Smooth muscle cell (in vitro differentiated cells): Measurements from ENCODE around the gene CDCA5. TPM values are rescaled to one million over a fixed set of nuclear protein-coding genes. Genes with fewer than 3 reads are reported as not detected.

Experiments used
- DNase-seq: peaks from one replicate; lab custom pipeline; 2025; ENCODE audit not compliant: unreplicated experiment; lab: John Stamatoyannopoulos, UW
- H2AFZ ChIP-seq: fragments of 200-600 bp; sonication (generic); 2 replicates; pipeline ENCODE4 v1.6.0; 2016; ENCODE audit warnings: antibody characterized with exemption, low read depth, mild to moderate bottlenecking
- H3F3A ChIP-seq: fragments of 200-600 bp; sonication (generic); 2 replicates; pipeline ENCODE4 v1.6.0; 2017; ENCODE audit warnings: antibody characterized with exemption, low read depth
- H3K27ac ChIP-seq: fragments of 200-600 bp; sonication (generic); 2 replicates; pipeline ENCODE4 v1.5.1; 2016; ENCODE audit warnings: low read depth, mild to moderate bottlenecking
- H3K27me3 ChIP-seq: fragments of 200-600 bp; sonication (generic); 2 replicates; pipeline ENCODE4 v1.6.1; 2016; ENCODE audit warnings: low read depth, mild to moderate bottlenecking
- H3K36me3 ChIP-seq: fragments of 200-600 bp; sonication (generic); 2 replicates; pipeline ENCODE4 v1.5.1; 2016; ENCODE audit warnings: low read depth
- H3K4me1 ChIP-seq: fragments of 200-600 bp; sonication (generic); 2 replicates; pipeline ENCODE4 v1.5.1; 2016; ENCODE audit warnings: low read depth
- H3K4me2 ChIP-seq: fragments of 200-600 bp; sonication (generic); 2 replicates; pipeline ENCODE4 v1.6.0; 2016; ENCODE audit warnings: mild to moderate bottlenecking
- H3K4me3 ChIP-seq: fragments of 200-600 bp; sonication (generic); 2 replicates; pipeline ENCODE4 v1.5.1; 2016; ENCODE audit warnings: mild to moderate bottlenecking
- H3K79me2 ChIP-seq: fragments of 200-600 bp; sonication (generic); 2 replicates; pipeline ENCODE4 v1.6.0; 2016; ENCODE audit warnings: low read depth, mild to moderate bottlenecking
- H3K9ac ChIP-seq: fragments of 200-600 bp; sonication (generic); 2 replicates; pipeline ENCODE4 v1.6.0; 2016; ENCODE audit warnings: low read depth
- H3K9me3 ChIP-seq: fragments of 200-600 bp; sonication (generic); replicated peaks from 2 replicates; pipeline ENCODE4 v1.5.1; 2016; ENCODE audit warnings: low read depth
- H4K20me1 ChIP-seq: fragments of 200-600 bp; sonication (generic); 2 replicates; pipeline ENCODE4 v1.6.0; 2016; ENCODE audit warnings: low read depth
- WGBS: methylation state at CpG from one replicate; pipeline ENCODE4 v1.1.7; 2016; ENCODE audit warnings: low lambda C conversion rate; 5-methylcytosine and 5-hydroxymethylcytosine counted together
- polyA plus RNA-seq: library from polyadenylated mRNA; unstranded; fragments of >200 nt; fragmentation: Nextera tagmentation; extraction: Ambion mirVana; gene quantifications from 2 replicates; pipeline ENCODE4 v1.2.1, GENCODE V29; 2016
- total RNA-seq: library from RNA; depleted of rRNA; stranded (reverse); fragments of >200 nt; gene quantifications from 2 replicates; pipeline ENCODE4 v1.2.3, GENCODE V29; 2014
- TF ChIP-seq, protein P1 (sequence below): fragments of 200-600 bp; sonication (generic); IDR thresholded peaks from 2 replicates; pipeline ENCODE4 v1.5.1; 2017; ENCODE audit warnings: borderline replicate concordance, mild to moderate bottlenecking, antibody characterized with exemption; ENCODE audit not compliant: insufficient read depth, poor library complexity, severe bottlenecking

Gene CDCA5
- total and polyA plus RNA-seq, 2 experiments from 2014 or later = 8.0 to 11.2 TPM

DNA sequence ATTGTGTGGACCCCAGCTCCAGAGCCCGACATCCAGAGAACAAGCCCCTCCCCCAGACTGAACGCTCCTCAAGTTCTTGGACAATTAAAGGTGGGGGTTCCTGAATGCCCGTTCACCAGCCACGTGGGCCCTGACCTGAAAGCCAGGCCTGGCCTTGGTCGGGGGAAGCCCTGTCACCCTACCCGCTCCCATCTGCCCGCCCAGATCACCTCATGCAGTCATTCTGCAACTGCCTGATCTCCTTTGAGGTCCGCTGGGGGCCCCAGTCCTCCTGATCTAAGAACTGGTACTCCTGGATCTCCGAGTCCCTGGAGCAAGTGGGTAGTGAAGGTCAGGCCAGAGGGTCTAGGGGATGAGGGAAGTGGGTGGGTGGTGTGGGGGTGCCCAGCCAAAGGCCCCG, 16.4 kb downstream of the CDCA5 start:
- no peaks in the 10 kb centered on the region for H3K27me3 ChIP-seq
- no peak overlapping the region for H3K4me3 ChIP-seq
- no peaks in the 10 kb centered on the region for H3K79me2 ChIP-seq
- 88% methylated on average over 10 of the region's 10 CpGs for WGBS
- no peaks in the 10 kb centered on the region for H3K36me3 ChIP-seq
- no peak overlapping the region for H3K9ac ChIP-seq
- no peaks in the 10 kb centered on the region for H3F3A ChIP-seq
- no peaks in the 10 kb centered on the region for H3K9me3 ChIP-seq
- H3K4me2 ChIP-seq = no peak overlapping the region
- DNase-seq = no peak
- no peak overlapping the region for H2AFZ ChIP-seq
- H3K4me1 ChIP-seq = no peaks in the 10 kb centered on the region
- TF ChIP-seq, protein P1, sequence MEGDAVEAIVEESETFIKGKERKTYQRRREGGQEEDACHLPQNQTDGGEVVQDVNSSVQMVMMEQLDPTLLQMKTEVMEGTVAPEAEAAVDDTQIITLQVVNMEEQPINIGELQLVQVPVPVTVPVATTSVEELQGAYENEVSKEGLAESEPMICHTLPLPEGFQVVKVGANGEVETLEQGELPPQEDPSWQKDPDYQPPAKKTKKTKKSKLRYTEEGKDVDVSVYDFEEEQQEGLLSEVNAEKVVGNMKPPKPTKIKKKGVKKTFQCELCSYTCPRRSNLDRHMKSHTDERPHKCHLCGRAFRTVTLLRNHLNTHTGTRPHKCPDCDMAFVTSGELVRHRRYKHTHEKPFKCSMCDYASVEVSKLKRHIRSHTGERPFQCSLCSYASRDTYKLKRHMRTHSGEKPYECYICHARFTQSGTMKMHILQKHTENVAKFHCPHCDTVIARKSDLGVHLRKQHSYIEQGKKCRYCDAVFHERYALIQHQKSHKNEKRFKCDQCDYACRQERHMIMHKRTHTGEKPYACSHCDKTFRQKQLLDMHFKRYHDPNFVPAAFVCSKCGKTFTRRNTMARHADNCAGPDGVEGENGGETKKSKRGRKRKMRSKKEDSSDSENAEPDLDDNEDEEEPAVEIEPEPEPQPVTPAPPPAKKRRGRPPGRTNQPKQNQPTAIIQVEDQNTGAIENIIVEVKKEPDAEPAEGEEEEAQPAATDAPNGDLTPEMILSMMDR = no peak
- H4K20me1 ChIP-seq = no peaks in the 10 kb centered on the region
- H3K27ac ChIP-seq = no peak overlapping the region

DNA sequence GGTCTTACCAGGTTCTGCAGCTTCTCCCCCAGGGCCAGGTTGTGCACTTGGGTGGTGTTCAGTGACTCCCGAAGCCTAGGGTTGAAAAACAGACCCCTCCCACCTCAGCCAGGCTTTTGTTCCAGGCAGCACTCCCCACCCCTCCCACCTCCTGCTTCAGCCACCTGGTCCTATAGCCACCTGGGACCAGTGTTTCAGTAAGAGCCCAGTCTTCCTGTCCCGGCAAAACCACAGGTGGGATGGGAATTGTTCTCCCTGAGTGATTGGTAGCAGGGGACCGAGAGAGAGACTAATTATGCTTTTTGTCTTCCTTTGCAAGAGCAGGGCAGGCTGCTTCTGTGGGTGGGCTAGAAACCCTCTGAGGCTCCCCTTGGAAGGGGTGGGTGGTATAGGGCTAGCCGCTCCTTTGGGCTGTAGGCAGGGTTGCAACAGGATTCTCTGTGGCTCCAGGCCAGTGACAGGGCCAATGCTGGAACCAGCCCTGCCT, 17.0 kb downstream of the CDCA5 start:
- H3K9ac ChIP-seq = no peak overlapping the region
- no peak overlapping the region for H3K4me2 ChIP-seq
- WGBS = 82% methylated on average over 4 of the region's 4 CpGs
- TF ChIP-seq, protein P1 = no peak
- no peaks in the 10 kb centered on the region for H3K79me2 ChIP-seq
- no peak overlapping the region for H2AFZ ChIP-seq
- H3K4me3 ChIP-seq = no peak overlapping the region
- no peaks in the 10 kb centered on the region for H3F3A ChIP-seq
- H3K9me3 ChIP-seq = no peaks in the 10 kb centered on the region
- no peaks in the 10 kb centered on the region for H3K36me3 ChIP-seq
- no peak for DNase-seq
- no peaks in the 10 kb centered on the region for H4K20me1 ChIP-seq
- H3K27ac ChIP-seq = no peak overlapping the region
- H3K4me1 ChIP-seq = no peaks in the 10 kb centered on the region
- H3K27me3 ChIP-seq = no peaks in the 10 kb centered on the region

DNA sequence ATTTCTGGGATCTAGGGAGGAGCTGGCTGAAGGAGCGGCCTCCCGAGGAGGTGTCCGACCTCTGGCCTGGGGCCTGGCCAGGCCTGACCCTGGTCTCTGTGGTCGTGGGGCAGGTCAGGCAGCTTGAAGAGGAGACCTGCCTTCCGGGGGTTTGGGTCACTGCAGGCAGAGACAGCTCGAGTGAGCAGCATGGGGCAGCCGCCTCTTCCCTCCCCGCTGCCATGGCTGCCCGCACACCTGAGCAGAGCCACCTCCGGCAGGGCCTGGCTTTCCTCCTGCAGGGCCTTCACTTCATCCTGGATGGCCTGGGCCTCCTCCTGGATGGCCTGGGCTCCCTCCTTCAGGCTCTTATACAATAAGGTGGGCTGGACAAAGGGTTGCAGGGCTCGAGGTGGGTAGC, 17.5 kb downstream of the CDCA5 start:
- no peaks in the 10 kb centered on the region for H3K9me3 ChIP-seq
- no peaks in the 10 kb centered on the region for H3K79me2 ChIP-seq
- H3K4me3 ChIP-seq = no peak overlapping the region
- TF ChIP-seq, protein P1 = no peak
- WGBS = 79% methylated on average over 11 of the region's 11 CpGs
- no peak for DNase-seq
- H3K4me1 ChIP-seq = no peaks in the 10 kb centered on the region
- no peaks in the 10 kb centered on the region for H3F3A ChIP-seq
- H3K27ac ChIP-seq = no peak overlapping the region
- no peaks in the 10 kb centered on the region for H3K27me3 ChIP-seq
- no peaks in the 10 kb centered on the region for H4K20me1 ChIP-seq
- H3K9ac ChIP-seq = no peak overlapping the region
- H3K36me3 ChIP-seq = no peaks in the 10 kb centered on the region
- H3K4me2 ChIP-seq = no peak overlapping the region
- H2AFZ ChIP-seq = no peak overlapping the region

DNA sequence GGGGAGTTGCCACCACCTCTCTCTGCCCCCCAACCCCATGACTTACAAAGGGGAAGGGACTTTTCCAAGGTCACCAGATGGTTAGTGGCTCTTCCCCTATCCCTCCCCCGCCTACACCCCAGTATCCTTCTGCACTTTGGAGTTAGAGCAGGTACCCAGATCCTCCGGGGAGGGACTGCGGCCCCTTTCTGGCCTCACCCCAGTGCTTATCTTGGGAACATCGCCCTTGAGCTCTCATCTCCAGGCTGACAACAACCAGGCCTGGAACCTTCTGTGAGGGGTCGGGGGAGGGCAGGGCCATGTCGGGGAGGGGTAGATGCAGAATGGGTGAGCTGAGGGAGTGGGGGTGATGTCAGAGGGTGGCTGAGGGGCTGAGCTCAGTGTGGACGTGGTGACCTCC, 18.0 kb downstream of the CDCA5 start:
- no peaks in the 10 kb centered on the region for H3K36me3 ChIP-seq
- no peaks in the 10 kb centered on the region for H3K79me2 ChIP-seq
- no peaks in the 10 kb centered on the region for H3F3A ChIP-seq
- DNase-seq = no peak
- TF ChIP-seq, protein P1 = no peak
- WGBS = 81% methylated on average over 7 of the region's 7 CpGs
- no peak overlapping the region for H2AFZ ChIP-seq
- H3K27me3 ChIP-seq = no peaks in the 10 kb centered on the region
- no peaks in the 10 kb centered on the region for H3K9me3 ChIP-seq
- H4K20me1 ChIP-seq = no peaks in the 10 kb centered on the region
- H3K4me1 ChIP-seq = no peaks in the 10 kb centered on the region
- no peak overlapping the region for H3K9ac ChIP-seq
- no peak overlapping the region for H3K4me3 ChIP-seq
- H3K4me2 ChIP-seq = no peak overlapping the region
- H3K27ac ChIP-seq = no peak overlapping the region
